HEK293T (cell line): ENCODE results near the gene IZUMO1.
"Not testable (repeated sequence)": the region's sequence is repeated elsewhere in the genome, so short reads cannot be mapped to it uniquely, and the experiment has no call there.

Source experiments
- CTCF ChIA-PET: fragments of 350-600 bp; formaldehyde crosslinking; extraction: SDS; loops from one replicate; lab custom pipeline; 2021; ENCODE audit warnings: antibody characterized with exemption, inconsistent platforms; lab: Yijun Ruan, JAX
- POLR2A ChIA-PET: fragments of 350-600 bp; formaldehyde crosslinking; extraction: SDS; loops from one replicate; lab custom pipeline; 2020; ENCODE audit warnings: antibody characterized with exemption, inconsistent platforms; lab: Yijun Ruan, JAX
- DNase-seq: peaks from one replicate; pipeline ENCODE4 v3.0.0; 2012; ENCODE audit warnings: mixed read lengths; ENCODE audit errors: extremely low spot score
- ARNT ChIP-seq: fragments of 450-650 bp; IDR thresholded peaks from 2 replicates; pipeline ENCODE4 v1.6.1; 2017; ENCODE audit warnings: mild to moderate bottlenecking
- BHLHE40 ChIP-seq: fragments of 450-650 bp; IDR thresholded peaks from 2 replicates; pipeline ENCODE4 v1.6.1; 2016; ENCODE audit warnings: mild to moderate bottlenecking, moderate library complexity, borderline replicate concordance
- CTBP1 ChIP-seq: fragments of 450-650 bp; IDR thresholded peaks from 2 replicates; pipeline ENCODE4 v1.6.1; 2016; ENCODE audit warnings: borderline replicate concordance
- ELF4 ChIP-seq: fragments of 450-650 bp; IDR thresholded peaks from 2 replicates; pipeline ENCODE4 v1.6.1; 2017; ENCODE audit warnings: antibody characterized with exemption
- FOXA1 ChIP-seq: fragments of 450-650 bp; IDR thresholded peaks from 2 replicates; pipeline ENCODE4 v1.6.1; 2016; ENCODE audit warnings: mild to moderate bottlenecking
- FOXK2 ChIP-seq: fragments of 450-650 bp; IDR thresholded peaks from 2 replicates; pipeline ENCODE4 v1.6.1; 2016; ENCODE audit warnings: mild to moderate bottlenecking
- FOXM1 ChIP-seq: fragments of 450-650 bp; IDR thresholded peaks from 2 replicates; pipeline ENCODE4 v1.6.1; 2017; ENCODE audit warnings: mild to moderate bottlenecking, borderline replicate concordance
- HDGF ChIP-seq: fragments of 450-650 bp; IDR thresholded peaks from 2 replicates; pipeline ENCODE4 v1.6.1; 2017; ENCODE audit warnings: antibody characterized with exemption, borderline replicate concordance
- L3MBTL2 ChIP-seq: fragments of 450-650 bp; conservative IDR thresholded peaks from 2 replicates; pipeline ENCODE4 v1.6.1; 2016; ENCODE audit warnings: mild to moderate bottlenecking
- LEF1 ChIP-seq: fragments of 450-650 bp; IDR thresholded peaks from 2 replicates; pipeline ENCODE4 v1.6.1; 2017; ENCODE audit warnings: mild to moderate bottlenecking, borderline replicate concordance
- NFRKB ChIP-seq: fragments of 450-650 bp; IDR thresholded peaks from 2 replicates; pipeline ENCODE4 v1.6.1; 2016; ENCODE audit warnings: mild to moderate bottlenecking, moderate library complexity
- PKNOX1 ChIP-seq: fragments of 450-650 bp; IDR thresholded peaks from 2 replicates; pipeline ENCODE4 v1.6.1; 2016
- SP1 ChIP-seq: fragments of 450-650 bp; IDR thresholded peaks from 2 replicates; pipeline ENCODE4 v1.6.1; 2017
- SUZ12 ChIP-seq: fragments of 450-650 bp; IDR thresholded peaks from 2 replicates; pipeline ENCODE4 v1.6.1; 2016; ENCODE audit warnings: mild to moderate bottlenecking
- TARDBP ChIP-seq: fragments of 450-650 bp; IDR thresholded peaks from 2 replicates; pipeline ENCODE4 v1.6.1; 2016
- ZNF384 ChIP-seq: fragments of 450-650 bp; IDR thresholded peaks from 2 replicates; pipeline ENCODE4 v1.6.1; 2016

The IZUMO1 gene

GRCh38 chr19:48698046-48698445 lies 48.7 kb downstream of the IZUMO1 start:
- POLR2A ChIA-PET, result interaction anchor here (1.5 kb wide), 1 partner anchor 15 kb away, joined by 4 read pairs; no protein-coding TSS in a partner anchor
- DNase-seq, result no peak
- CTCF ChIA-PET, result no interaction called here
- TF ChIP-seq SUZ12, result no peak

- no peak for TF ChIP-seq TARDBP
- no peak for TF ChIP-seq BHLHE40
- no peak for TF ChIP-seq FOXK2
- no peak for TF ChIP-seq SP1
- no peak for TF ChIP-seq LEF1
- no peak for TF ChIP-seq PKNOX1
- TF ChIP-seq NFRKB, result no peak
- no peak for TF ChIP-seq L3MBTL2
- no peak for TF ChIP-seq CTBP1
- TF ChIP-seq SUZ12, result no peak
- TF ChIP-seq HDGF, result no peak
- TF ChIP-seq ZNF384, result no peak
- TF ChIP-seq ELF4, result no peak
- TF ChIP-seq ARNT, result no peak
- no peak for TF ChIP-seq FOXA1
- TF ChIP-seq FOXM1, result no peak
- ChIA-PET POLR2A (no interaction called here), CTCF (interaction anchor here (0.7 kb wide), 1 partner anchor 89 kb away, joined by 3 read pairs; no protein-coding TSS in a partner anchor)
- DNase-seq, result no peak
Observed at GRCh38 chr19:48696353-48697010, 50.2 kb downstream of the IZUMO1 start.

- ChIA-PET POLR2A (no interaction called here), CTCF (interaction anchor here (1.1 kb wide), 1 partner anchor 20 kb away, joined by 3 read pairs; no protein-coding TSS in a partner anchor)
- TF ChIP-seq ELF4 (no peak), BHLHE40 (no peak), CTBP1 (no peak), ZNF384 (no peak), FOXK2 (no peak), LEF1 (no peak)
- no peak for DNase-seq
Observed at GRCh38 chr19:48695743-48696352, 50.9 kb downstream of the IZUMO1 start, which contains the start of gene FUT2. TSS of gene FUT2 (plus strand) at chr19:48695971. CDS start at chr19:48702957, 6,986 bp downstream.

- CTCF ChIA-PET, DNase-seq: not testable (repeated sequence)
- POLR2A ChIA-PET, result interaction anchor here (1.0 kb wide), 1 partner anchor 19 kb away, joined by 3 read pairs; no protein-coding TSS in a partner anchor
Observed at GRCh38 chr19:48693629-48694028, 53.1 kb downstream of the IZUMO1 start.
